WTC11 (cell line): ENCODE data around the gene APLN.

Source experiments
- AFF4 ChIP-seq: sonication (generic); formaldehyde crosslinking; IDR thresholded peaks from 2 replicates; pipeline ENCODE4 v1.8.1; 2023; ENCODE audit warnings: mild to moderate bottlenecking, missing genetic modification reagents, borderline replicate concordance
- ATF3 ChIP-seq: sonication (generic); formaldehyde crosslinking; conservative IDR thresholded peaks from 2 replicates; pipeline ENCODE4 v1.8.1; 2022; ENCODE audit warnings: mild to moderate bottlenecking, missing genetic modification reagents
- CTCF ChIP-seq: fragments of 200-600 bp; IDR thresholded peaks from 2 replicates; pipeline ENCODE4 v1.8.0; 2022; ENCODE audit warnings: antibody characterized with exemption
- HMGXB4 ChIP-seq: sonication (generic); formaldehyde crosslinking; IDR thresholded peaks from 2 replicates; pipeline ENCODE4 v1.8.1; 2023; ENCODE audit warnings: mild to moderate bottlenecking, moderate library complexity, missing genetic modification reagents
- IRF1 ChIP-seq: sonication (generic); formaldehyde crosslinking; IDR thresholded peaks from 2 replicates; pipeline ENCODE4 v1.8.0; 2023; ENCODE audit warnings: missing genetic modification reagents
- KAT7 ChIP-seq: sonication (generic); formaldehyde crosslinking; IDR thresholded peaks from 2 replicates; pipeline ENCODE4 v1.8.1; 2023; ENCODE audit warnings: missing genetic modification reagents, mild to moderate bottlenecking, borderline replicate concordance
- MXD4 ChIP-seq: fragments of 250-450 bp; sonication (Bioruptor Pico); IDR thresholded peaks from 2 replicates; pipeline ENCODE4 v1.8.0; 2021; ENCODE audit warnings: mild to moderate bottlenecking, moderate library complexity, borderline replicate concordance
- MYBL2 ChIP-seq: sonication (generic); formaldehyde crosslinking; IDR thresholded peaks from 2 replicates; pipeline ENCODE4 v1.8.1; 2023; ENCODE audit warnings: mild to moderate bottlenecking, moderate library complexity, missing genetic modification reagents
- OVOL2 ChIP-seq: fragments of 250-450 bp; sonication (Bioruptor Pico); IDR thresholded peaks from 2 replicates; pipeline ENCODE4 v1.9.0; 2021; ENCODE audit warnings: mild to moderate bottlenecking, borderline replicate concordance
- USF1 ChIP-seq: sonication (generic); formaldehyde crosslinking; IDR thresholded peaks from 2 replicates; pipeline ENCODE4 v1.8.0; 2022; ENCODE audit warnings: mild to moderate bottlenecking, missing genetic modification reagents
- ZNF281 ChIP-seq: sonication (generic); formaldehyde crosslinking; IDR thresholded peaks from 2 replicates; pipeline ENCODE4 v1.8.0; 2023; ENCODE audit warnings: mild to moderate bottlenecking, missing genetic modification reagents
- ZNF396 ChIP-seq: fragments of 250-450 bp; sonication (Bioruptor Pico); IDR thresholded peaks from 2 replicates; pipeline ENCODE4 v1.8.0; 2021; ENCODE audit warnings: mild to moderate bottlenecking, moderate library complexity, borderline replicate concordance

GRCh38 chrX:129663171-129663570, 8.4 kb upstream of the APLN start:
- no peak for TF ChIP-seq USF1 (CRISPR knock-in tag)
- no peak for TF ChIP-seq ZNF281 (CRISPR knock-in tag)
- TF ChIP-seq MXD4 (CRISPR knock-in tag) = no peak
- no peak for TF ChIP-seq CTCF
- TF ChIP-seq KAT7 (CRISPR knock-in tag) = no peak
- TF ChIP-seq ZNF396 (CRISPR knock-in tag) = no peak
- no peak for TF ChIP-seq ATF3 (CRISPR knock-in tag)
- TF ChIP-seq HMGXB4 = no peak
- no peak for TF ChIP-seq IRF1 (CRISPR knock-in tag)
- no peak for TF ChIP-seq OVOL2 (CRISPR knock-in tag)
- TF ChIP-seq MYBL2 (CRISPR knock-in tag) = no peak
- TF ChIP-seq AFF4 = no peak
